NT2/D1 (cell line): Measurements from ENCODE around the gene SEMA3C.

Experiments used
- SUZ12 ChIP-seq: IDR thresholded peaks from 2 replicates; pipeline ENCODE4 v1.6.1; 2011; ENCODE audit not compliant: insufficient read length, insufficient read depth; ENCODE audit errors: extremely low read depth
- YY1 ChIP-seq: IDR thresholded peaks from 2 replicates; pipeline ENCODE4 v1.6.1; 2011; ENCODE audit not compliant: insufficient read length, insufficient read depth
- ZNF274 ChIP-seq: IDR thresholded peaks from 2 replicates; pipeline ENCODE4 v1.6.1; 2011; ENCODE audit warnings: mild to moderate bottlenecking, low read depth, low read length

- TF ChIP-seq ZNF274: no peak
- TF ChIP-seq YY1: no peak
- no peak for TF ChIP-seq SUZ12
Observed at GRCh38 chr7:80766724-80767123, 152.1 kb downstream of the SEMA3C start.
